GM18511 (cell line): ENCODE results near the gene SEMA6D.
"Not testable (repeated sequence)": the region's sequence is repeated elsewhere in the genome, so short reads cannot be mapped to it uniquely, and the experiment has no call there.

Experiments used
- ATAC-seq: cut with Tn5 transposase; IDR thresholded peaks from one replicate; pipeline ENCODE4 v1.9.1; 2021; ENCODE audit warnings: mild to moderate bottlenecking, moderate library complexity; ENCODE audit not compliant: unreplicated experiment

Gene SEMA6D

GRCh38 chr15:47715856-47716445, 1.4 kb upstream of the SEMA6D start:
- ATAC-seq, result no peak

GRCh38 chr15:47716516-47716915, 789 bp upstream of the SEMA6D start:
- ATAC-seq, result no peak

- ATAC-seq, result no peak
These were observed 1.5 kb downstream of the SEMA6D start for GRCh38 chr15:47718497-47719437.

- no peak for ATAC-seq
These were observed 2.4 kb downstream of the SEMA6D start for GRCh38 chr15:47719730-47720129.

- no peak for ATAC-seq
These were observed 3.2 kb downstream of the SEMA6D start for GRCh38 chr15:47720555-47720954.

- ATAC-seq, result no peak
These were observed 4.4 kb downstream of the SEMA6D start for GRCh38 chr15:47721676-47722075.

GRCh38 chr15:47724346-47724745, 7.0 kb downstream of the SEMA6D start:
- no peak for ATAC-seq

GRCh38 chr15:47725051-47725450, 7.7 kb downstream of the SEMA6D start:
- ATAC-seq, result no peak

GRCh38 chr15:47725906-47726305, 8.6 kb downstream of the SEMA6D start:
- no peak for ATAC-seq

- no peak for ATAC-seq
These were observed 9.1 kb downstream of the SEMA6D start for GRCh38 chr15:47726399-47726823.

GRCh38 chr15:47727137-47727536, 9.8 kb downstream of the SEMA6D start:
- ATAC-seq, result no peak

GRCh38 chr15:47727676-47728075, 10.4 kb downstream of the SEMA6D start:
- ATAC-seq, result no peak

- ATAC-seq, result no peak
These were observed 11.1 kb downstream of the SEMA6D start for GRCh38 chr15:47728426-47728825.

GRCh38 chr15:47728886-47729285, 11.6 kb downstream of the SEMA6D start:
- no peak for ATAC-seq

GRCh38 chr15:47731230-47731629, 13.9 kb downstream of the SEMA6D start:
- ATAC-seq, result no peak

GRCh38 chr15:47732248-47732647, 14.9 kb downstream of the SEMA6D start:
- no peak for ATAC-seq

- ATAC-seq, result no peak
These were observed 15.8 kb downstream of the SEMA6D start for GRCh38 chr15:47733085-47733484.

GRCh38 chr15:47736143-47736786, 19.0 kb downstream of the SEMA6D start:
- ATAC-seq, result no peak

GRCh38 chr15:47737477-47737876, 20.2 kb downstream of the SEMA6D start:
- ATAC-seq, result no peak

- not testable (repeated sequence) for ATAC-seq
These were observed 21.0 kb downstream of the SEMA6D start for GRCh38 chr15:47738144-47738825.

GRCh38 chr15:47741082-47741481, 23.8 kb downstream of the SEMA6D start:
- ATAC-seq, result no peak
